Vagina (tissue), 2 donors: ENCODE measurements around the gene ZNF438. TPM values are rescaled to one million over a fixed set of nuclear protein-coding genes. Genes with fewer than 3 reads are reported as not detected.

Source experiments
- DNase-seq, 2 donors: peaks; one replicate each; pipeline ENCODE4 v3.0.0-alpha.2; 2017; ENCODE audit errors: extremely low spot score in 2 of 2
- H3K27ac ChIP-seq: fragments of 200-600 bp; sonication (generic); one replicate; pipeline ENCODE4 v1.5.1; 2019
- H3K27me3 ChIP-seq: fragments of 200-600 bp; sonication (generic); one replicate; pipeline ENCODE4 v1.5.1; 2019
- H3K36me3 ChIP-seq, 2 donors: fragments of 200-600 bp; sonication (generic); one replicate each; pipeline ENCODE4 v1.5.1; 2017 to 2019
- H3K4me1 ChIP-seq: fragments of 200-600 bp; sonication (generic); one replicate; pipeline ENCODE4 v1.5.1; 2019
- H3K4me3 ChIP-seq, 2 donors: fragments of 200-600 bp; sonication (generic); 1 replicate in 1 of 2; 2 replicates in 1 of 2; pipeline ENCODE4 v1.5.1; 2016 to 2019
- H3K9me3 ChIP-seq: fragments of 200-600 bp; sonication (generic); one replicate; pipeline ENCODE4 v1.5.1; 2019
- CTCF ChIP-seq, 3 experiments: fragments of 450-650 bp in 2 of 3; fragments of 200-600 bp in 1 of 3; sonication (generic) in 1 of 3; IDR thresholded peaks; one replicate each; pipeline ENCODE4 v1.5.1; 2017 to 2019; ENCODE audit warnings: antibody characterized with exemption in 3 of 3, mild to moderate bottlenecking in 2 of 3, moderate library complexity in 2 of 3
- POLR2A ChIP-seq, 2 donors: fragments of 450-650 bp; IDR thresholded peaks; one replicate each; pipeline ENCODE4 v1.6.1; 2017; ENCODE audit warnings: antibody characterized with exemption in 2 of 2, mild to moderate bottlenecking in 2 of 2, moderate library complexity in 2 of 2
- POLR2AphosphoS5 ChIP-seq, 2 donors: sonication (generic); formaldehyde crosslinking; IDR thresholded peaks; one replicate each; pipeline ENCODE4 v1.9.0; 2017; ENCODE audit warnings: antibody characterized with exemption in 2 of 2, mild to moderate bottlenecking in 2 of 2, low read depth in 1 of 2; ENCODE audit not compliant: insufficient read depth in 1 of 2
- intact Hi-C: fragments of 100-400 bp; cut with DNase I; formaldehyde crosslinking; loops from one replicate; pipeline ENCODE4 v1.15.1; 2023
- total RNA-seq: library from RNA; depleted of rRNA; stranded (reverse); fragments of >200 nt; gene quantifications from one replicate; pipeline ENCODE4 v1.2.3, GENCODE V29; 2016

ZNF438 gene
- total RNA-seq, 1 donor from 2014 or later = 11.8 TPM

DNA sequence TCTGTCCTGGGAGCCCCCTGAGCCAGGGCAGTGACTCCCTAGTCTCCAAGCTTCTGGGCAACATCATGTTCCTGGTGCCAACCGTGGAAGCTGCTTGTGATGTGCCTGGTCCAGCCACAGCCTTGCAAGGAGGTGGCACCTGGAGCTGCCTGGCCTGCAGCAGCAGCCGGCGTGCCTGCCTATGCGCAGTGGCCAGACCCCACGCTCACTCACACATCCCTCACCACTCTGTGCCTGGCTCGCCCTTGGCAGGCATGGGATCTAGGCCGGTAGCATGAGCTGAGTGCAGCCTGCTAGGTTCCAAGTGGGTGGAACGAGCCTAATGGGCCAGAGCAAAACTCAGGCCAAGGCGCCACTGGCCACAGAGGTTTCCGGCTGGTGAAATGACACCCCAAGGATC lies 184.0 kb downstream of the ZNF438 start:
- Histone ChIP-seq H3K4me3 (no peak overlapping the region), H3K27me3 (no peaks in the 10 kb centered on the region), H3K36me3 (peaks cover 0 to 7% of the 10 kb centered on the region in 2 donors), H3K9me3 (no peaks in the 10 kb centered on the region), H3K27ac (no peak overlapping the region), H3K4me1 (no peaks in the 10 kb centered on the region)
- intact Hi-C loops = no loop called here
- TF ChIP-seq POLR2A (IDR thresholded peaks at IDR 0.05) = no peak
- TF ChIP-seq CTCF (IDR thresholded peaks at IDR 0.05) = no peak
- TF ChIP-seq POLR2AphosphoS5 (IDR thresholded peaks at IDR 0.05; ENCODE audit: insufficient read depth in 1 of 2, low read depth in 1 of 2) = no peak
- peak in 1 of 2 donors; percentile 71 for DNase-seq

DNA sequence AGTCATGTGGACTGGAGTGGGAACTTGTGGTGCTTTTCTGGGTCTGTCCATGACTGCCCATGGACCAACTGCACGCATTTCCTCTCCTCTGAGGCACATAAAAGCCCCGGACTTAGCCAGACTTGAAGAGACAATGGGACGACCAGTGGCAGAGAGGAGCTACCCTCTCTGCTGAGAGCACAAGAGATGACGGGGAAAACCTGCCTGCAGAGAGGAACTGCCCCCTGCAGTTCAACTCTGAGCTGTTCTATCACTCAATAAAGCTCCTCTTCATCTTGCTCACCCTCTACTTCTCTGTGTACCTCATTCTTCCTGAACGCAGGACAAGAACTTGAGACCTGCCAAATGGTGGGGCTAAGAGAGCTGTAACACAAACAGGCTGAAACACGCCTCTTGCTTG lies 184.5 kb downstream of the ZNF438 start:
- peaks cover 0 to 7% of the 10 kb centered on the region in 2 donors for H3K36me3 ChIP-seq
- intact Hi-C loops = no loop called here
- no peak overlapping the region for H3K27ac ChIP-seq
- no peaks in the 10 kb centered on the region for H3K27me3 ChIP-seq
- no peaks in the 10 kb centered on the region for H3K9me3 ChIP-seq
- no peak for DNase-seq
- no peaks in the 10 kb centered on the region for H3K4me1 ChIP-seq
- no peak for TF ChIP-seq POLR2A (IDR thresholded peaks at IDR 0.05)
- no peak for TF ChIP-seq CTCF (IDR thresholded peaks at IDR 0.05)
- no peak for TF ChIP-seq POLR2AphosphoS5 (IDR thresholded peaks at IDR 0.05; ENCODE audit: insufficient read depth in 1 of 2, low read depth in 1 of 2)
- no peak overlapping the region for H3K4me3 ChIP-seq

DNA sequence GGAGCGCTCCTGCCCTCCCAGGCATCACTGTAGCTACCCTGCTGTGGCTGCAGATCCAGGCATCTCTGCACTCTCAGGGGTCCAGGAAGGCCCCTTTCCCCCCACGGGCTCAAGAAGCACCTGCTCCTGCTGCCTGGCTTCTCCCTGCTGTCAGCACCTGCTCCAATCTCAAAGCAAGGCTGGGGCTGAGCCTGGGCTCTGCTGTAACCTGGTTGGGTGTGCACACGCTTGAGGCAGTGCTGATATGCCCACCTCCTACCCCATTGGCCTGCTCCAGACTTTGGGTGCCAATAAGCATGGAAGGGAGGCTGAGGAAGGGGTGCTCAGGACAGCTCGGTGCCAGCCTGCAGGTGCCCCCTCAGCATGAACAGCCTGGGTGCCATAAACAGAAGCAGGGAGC lies 185.0 kb downstream of the ZNF438 start:
- no peak overlapping the region for H3K27ac ChIP-seq
- H3K9me3 ChIP-seq = no peaks in the 10 kb centered on the region
- H3K27me3 ChIP-seq = no peaks in the 10 kb centered on the region
- intact Hi-C loops = no loop called here
- no peak for DNase-seq
- no peak for TF ChIP-seq POLR2A (IDR thresholded peaks at IDR 0.05)
- no peak for TF ChIP-seq POLR2AphosphoS5 (IDR thresholded peaks at IDR 0.05; ENCODE audit: insufficient read depth in 1 of 2, low read depth in 1 of 2)
- no peak for TF ChIP-seq CTCF (IDR thresholded peaks at IDR 0.05)
- H3K4me3 ChIP-seq = no peak overlapping the region
- no peaks in the 10 kb centered on the region for H3K4me1 ChIP-seq
- peaks cover 0 to 7% of the 10 kb centered on the region in 2 donors for H3K36me3 ChIP-seq

GRCh38 chr10:30842894-30843293 lies 188.8 kb downstream of the ZNF438 start:
- H3K4me3 ChIP-seq = no peak overlapping the region
- DNase-seq = no peak
- TF ChIP-seq POLR2A (IDR thresholded peaks at IDR 0.05) = no peak
- TF ChIP-seq POLR2AphosphoS5 (IDR thresholded peaks at IDR 0.05; ENCODE audit: insufficient read depth in 1 of 2, low read depth in 1 of 2) = no peak
- TF ChIP-seq CTCF (IDR thresholded peaks at IDR 0.05) = no peak

GRCh38 chr10:30842185-30842584 lies 189.5 kb downstream of the ZNF438 start:
- Histone ChIP-seq H3K4me3 (no peak overlapping the region), H3K27ac (no peak overlapping the region), H3K27me3 (no peaks in the 10 kb centered on the region), H3K4me1 (peaks cover 7% of the 10 kb centered on the region), H3K9me3 (no peaks in the 10 kb centered on the region), H3K36me3 (no peaks in the 10 kb centered on the region)
- intact Hi-C loops = no loop called here
- TF ChIP-seq POLR2AphosphoS5 (IDR thresholded peaks at IDR 0.05; ENCODE audit: insufficient read depth in 1 of 2, low read depth in 1 of 2) = no peak
- TF ChIP-seq CTCF (IDR thresholded peaks at IDR 0.05) = no peak
- TF ChIP-seq POLR2A (IDR thresholded peaks at IDR 0.05) = no peak
- no peak for DNase-seq

More at GRCh38 chr10:30842894-30843293, 188.8 kb downstream of the ZNF438 start:
- Histone ChIP-seq H3K9me3 (no peaks in the 10 kb centered on the region), H3K36me3 (no peaks in the 10 kb centered on the region), H3K27me3 (no peaks in the 10 kb centered on the region), H3K4me1 (peaks cover 7% of the 10 kb centered on the region), H3K27ac (no peak overlapping the region)
- intact Hi-C loops = no loop called here
